RWPE2 (cell line): Measurements from ENCODE around the gene CAVIN2.
A peak's percentile ranks its signal among the peaks of the same experiment; 100 is the strongest.

Experiments
- ATAC-seq: fragments of 200-7000 bp; cut with Tn5 transposase; 3 replicates; pipeline ENCODE4 v1.9.1; 2021; ENCODE audit warnings: low read depth
- DNase-seq: peaks from one replicate; pipeline ENCODE4 v3.0.0-alpha.2; 2020; ENCODE audit warnings: low spot score
- H3K27ac ChIP-seq: fragments of 450-650 bp; 2 replicates; pipeline ENCODE4 v1.5.1; 2017; ENCODE audit warnings: mild to moderate bottlenecking; ENCODE audit not compliant: poor library complexity, severe bottlenecking
- H3K27me3 ChIP-seq: fragments of 250-450 bp; sonication (Bioruptor Pico); 2 replicates; pipeline ENCODE4 v1.5.1; 2021; ENCODE audit warnings: mild to moderate bottlenecking, moderate library complexity; ENCODE audit not compliant: insufficient read depth, poor library complexity, severe bottlenecking
- H3K36me3 ChIP-seq: fragments of 250-450 bp; sonication (Bioruptor Pico); 2 replicates; pipeline ENCODE4 v1.5.1; 2020; ENCODE audit warnings: low read depth, mild to moderate bottlenecking, moderate library complexity
- H3K4me1 ChIP-seq: fragments of 250-450 bp; sonication (Bioruptor Pico); 2 replicates; pipeline ENCODE4 v1.5.1; 2021; ENCODE audit warnings: mild to moderate bottlenecking, moderate library complexity; ENCODE audit not compliant: insufficient read depth, poor library complexity, severe bottlenecking
- H3K4me3 ChIP-seq: fragments of 250-450 bp; sonication (Bioruptor Pico); 2 replicates; pipeline ENCODE4 v1.5.1; 2021; ENCODE audit warnings: mild to moderate bottlenecking, moderate library complexity; ENCODE audit not compliant: severe bottlenecking
- H3K9me3 ChIP-seq: fragments of 250-450 bp; sonication (Bioruptor Pico); 2 replicates; pipeline ENCODE4 v1.5.1; 2021; ENCODE audit warnings: mild to moderate bottlenecking, moderate library complexity; ENCODE audit not compliant: severe bottlenecking
- CTCF ChIP-seq: fragments of 450-650 bp; IDR thresholded peaks from one replicate; pipeline ENCODE4 v1.5.1; 2017; ENCODE audit warnings: mild to moderate bottlenecking, moderate library complexity; ENCODE audit not compliant: poor library complexity, severe bottlenecking

Gene CAVIN2

GRCh38 chr2:191866675-191867506, 20.0 kb upstream of the CAVIN2 start:
- peak overlapping the region; percentile 94 for H3K27ac ChIP-seq
- peak; percentile 57 for DNase-seq
- H3K36me3 ChIP-seq, result no peaks in the 10 kb centered on the region
- H3K4me1 ChIP-seq, result peaks cover 57% of the 10 kb centered on the region
- H3K27me3 ChIP-seq, result no peaks in the 10 kb centered on the region
- H3K9me3 ChIP-seq, result no peaks in the 10 kb centered on the region
- ATAC-seq, result peak; percentile 88
- H3K4me3 ChIP-seq, result no peak overlapping the region
- TF ChIP-seq CTCF, result no peak

- DNase-seq (no peak), ATAC-seq (no peak)
- H3K4me3 ChIP-seq, result no peak overlapping the region
- TF ChIP-seq CTCF, result no peak
- no peaks in the 10 kb centered on the region for H3K36me3 ChIP-seq
- peak overlapping the region; percentile 94 for H3K27ac ChIP-seq
- H3K9me3 ChIP-seq, result no peaks in the 10 kb centered on the region
- peaks cover 58% of the 10 kb centered on the region for H3K4me1 ChIP-seq
- H3K27me3 ChIP-seq, result no peaks in the 10 kb centered on the region
Measured at GRCh38 chr2:191866195-191866594, 19.3 kb upstream of the CAVIN2 start.

GRCh38 chr2:191864628-191865374, 17.9 kb upstream of the CAVIN2 start:
- H3K27ac ChIP-seq, result peak overlapping the region; percentile 94
- DNase-seq (no peak), ATAC-seq (no peak)
- no peak overlapping the region for H3K4me3 ChIP-seq
- H3K9me3 ChIP-seq, result peaks cover 3% of the 10 kb centered on the region
- H3K4me1 ChIP-seq, result peaks cover 51% of the 10 kb centered on the region
- TF ChIP-seq CTCF, result no peak
- no peaks in the 10 kb centered on the region for H3K27me3 ChIP-seq
- H3K36me3 ChIP-seq, result no peaks in the 10 kb centered on the region

GRCh38 chr2:191863988-191864387, 17.1 kb upstream of the CAVIN2 start:
- no peak for ATAC-seq
- Histone ChIP-seq H3K4me3 (no peak overlapping the region), H3K9me3 (peaks cover 3% of the 10 kb centered on the region), H3K4me1 (peaks cover 48% of the 10 kb centered on the region), H3K27ac (peak overlapping the region; percentile 94), H3K27me3 (no peaks in the 10 kb centered on the region), H3K36me3 (no peaks in the 10 kb centered on the region)
- TF ChIP-seq CTCF, result no peak
- DNase-seq, result no peak
